GM12892 (cell line): ENCODE data around the gene HOMEZ.
A peak's percentile ranks its signal among the peaks of the same experiment; 100 is the strongest.

Source experiments
- POLR2A ChIP-seq: IDR thresholded peaks from 2 replicates; pipeline ENCODE4 v1.6.1; 2011; ENCODE audit warnings: low read depth, low read length, control low read depth
- POLR2AphosphoS5 ChIP-seq: IDR thresholded peaks from 2 replicates; pipeline ENCODE4 v1.6.1; 2011; ENCODE audit warnings: low read depth, low read length, control low read depth

- TF ChIP-seq POLR2A (peak; percentile 72; the same call in 1 of the 2 replicates), POLR2AphosphoS5 (peak; percentile 72; the same call in 1 of the 2 replicates)
Observed at GRCh38 chr14:23306412-23307145, 20.6 kb upstream of the HOMEZ start, which contains the start of gene BCL2L2.
